NCI-H146 (cell line): ENCODE measurements around the gene NR2F1-AS1.
A peak's percentile ranks its signal among the peaks of the same experiment; 100 is the strongest.

Experiments used
- DNase-seq: peaks from one replicate; lab custom pipeline; 2025; lab: John Stamatoyannopoulos, UW

NR2F1-AS1 gene

GRCh38 chr5:93580927-93581445, at the start of gene NR2F1-AS1:
Gene NR2F1-AS1, minus strand, starts transcription at chr5:93581219.
- peak; percentile 64 for DNase-seq

- DNase-seq: no peak
Observed at GRCh38 chr5:93626801-93627200, 45.8 kb upstream of the NR2F1-AS1 start.

- no peak for DNase-seq
Observed at GRCh38 chr5:93623153-93623552, 42.1 kb upstream of the NR2F1-AS1 start.

GRCh38 chr5:93622240-93622885, 41.3 kb upstream of the NR2F1-AS1 start:
- DNase-seq: peak; percentile 77

- peak; percentile 88 for DNase-seq
Observed at GRCh38 chr5:93621327-93621798, 40.3 kb upstream of the NR2F1-AS1 start.

- peak; percentile 81 for DNase-seq
Observed at GRCh38 chr5:93620487-93621326, 39.7 kb upstream of the NR2F1-AS1 start.

GRCh38 chr5:93616538-93617174, 35.6 kb upstream of the NR2F1-AS1 start:
- no peak for DNase-seq

GRCh38 chr5:93612855-93613243, 31.8 kb upstream of the NR2F1-AS1 start:
- no peak for DNase-seq

- DNase-seq: peak; percentile 59
Observed at GRCh38 chr5:93611976-93612854, 31.2 kb upstream of the NR2F1-AS1 start.

GRCh38 chr5:93611273-93611975, 30.4 kb upstream of the NR2F1-AS1 start:
- no peak for DNase-seq

- no peak for DNase-seq
Observed at GRCh38 chr5:93610581-93611272, 29.7 kb upstream of the NR2F1-AS1 start.

GRCh38 chr5:93609762-93610161, 28.7 kb upstream of the NR2F1-AS1 start:
- DNase-seq: no peak

GRCh38 chr5:93608855-93609254, 27.8 kb upstream of the NR2F1-AS1 start:
- no peak for DNase-seq

- DNase-seq: peak; percentile 76
Observed at GRCh38 chr5:93607367-93608258, 26.6 kb upstream of the NR2F1-AS1 start.

- no peak for DNase-seq
Observed at GRCh38 chr5:93606382-93606752, 25.3 kb upstream of the NR2F1-AS1 start.

GRCh38 chr5:93604644-93605515, 23.9 kb upstream of the NR2F1-AS1 start:
- DNase-seq: no peak

- peak; percentile 66 for DNase-seq
Observed at GRCh38 chr5:93603793-93604643, 23.0 kb upstream of the NR2F1-AS1 start.
